Measurements from ENCODE around the gene TM9SF3.

DNA sequence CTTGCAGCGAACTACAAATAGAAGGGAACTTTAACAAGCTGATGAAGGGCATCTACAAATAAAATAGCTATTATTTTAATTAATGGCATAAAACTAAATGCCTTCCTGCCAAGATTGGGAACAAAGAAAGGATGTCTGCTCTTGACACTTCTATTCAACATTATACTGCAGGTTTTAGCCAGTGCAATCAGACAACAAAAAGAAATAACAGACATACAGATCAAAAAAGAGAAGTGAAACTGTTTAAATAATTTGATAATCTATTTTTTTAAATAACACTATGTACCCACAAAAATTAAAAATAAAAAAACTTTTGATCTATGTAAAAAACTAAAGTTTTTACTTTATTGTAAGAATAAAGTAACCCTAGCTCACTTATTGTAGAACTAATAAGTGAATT lies 50.7 kb downstream of the TM9SF3 start:
- TF ChIP-seq, protein P1, sequence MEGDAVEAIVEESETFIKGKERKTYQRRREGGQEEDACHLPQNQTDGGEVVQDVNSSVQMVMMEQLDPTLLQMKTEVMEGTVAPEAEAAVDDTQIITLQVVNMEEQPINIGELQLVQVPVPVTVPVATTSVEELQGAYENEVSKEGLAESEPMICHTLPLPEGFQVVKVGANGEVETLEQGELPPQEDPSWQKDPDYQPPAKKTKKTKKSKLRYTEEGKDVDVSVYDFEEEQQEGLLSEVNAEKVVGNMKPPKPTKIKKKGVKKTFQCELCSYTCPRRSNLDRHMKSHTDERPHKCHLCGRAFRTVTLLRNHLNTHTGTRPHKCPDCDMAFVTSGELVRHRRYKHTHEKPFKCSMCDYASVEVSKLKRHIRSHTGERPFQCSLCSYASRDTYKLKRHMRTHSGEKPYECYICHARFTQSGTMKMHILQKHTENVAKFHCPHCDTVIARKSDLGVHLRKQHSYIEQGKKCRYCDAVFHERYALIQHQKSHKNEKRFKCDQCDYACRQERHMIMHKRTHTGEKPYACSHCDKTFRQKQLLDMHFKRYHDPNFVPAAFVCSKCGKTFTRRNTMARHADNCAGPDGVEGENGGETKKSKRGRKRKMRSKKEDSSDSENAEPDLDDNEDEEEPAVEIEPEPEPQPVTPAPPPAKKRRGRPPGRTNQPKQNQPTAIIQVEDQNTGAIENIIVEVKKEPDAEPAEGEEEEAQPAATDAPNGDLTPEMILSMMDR (conservative IDR thresholded peaks at IDR 0.05) = no peak
- TF ChIP-seq EZH2 (IDR thresholded peaks at IDR 0.05; ENCODE audit: low read depth) = no peak
